ENCODE results near the gene RHBDD1.
A peak's percentile ranks its signal among the peaks of the same experiment; 100 is the strongest.

The RHBDD1 gene

GRCh38 chr2:226794196-226794661 is 41.6 kb upstream of the RHBDD1 start:
- H3K4me1 ChIP-seq (ENCODE audit: control insufficient read depth, insufficient read depth, low read length): peaks cover 12% of the 10 kb centered on the region
- no peak overlapping the region for H3K27ac ChIP-seq (ENCODE audit: insufficient read depth, low read depth, low read length, poor library complexity, severe bottlenecking)
- no peaks in the 10 kb centered on the region for H3K27me3 ChIP-seq (ENCODE audit: control insufficient read depth, insufficient read depth, low read length, poor library complexity, severe bottlenecking)
- H3K9me3 ChIP-seq (ENCODE audit: control insufficient read depth, low read length): no peaks in the 10 kb centered on the region
- peaks cover 14% of the 10 kb centered on the region for H3K36me3 ChIP-seq (ENCODE audit: control insufficient read depth, insufficient read depth, low read length)
- H3K4me3 ChIP-seq (ENCODE audit: insufficient read depth, low read depth, low read length): peak overlapping the region; percentile 15
- WGBS, 2 experiments: 91% methylated on average over 4 of the region's 4 CpGs; no CpG with 5 or more reads in 1 of the 2 experiments

- no peaks in the 10 kb centered on the region for H3K9me3 ChIP-seq (ENCODE audit: control insufficient read depth, low read length)
Observed at GRCh38 chr2:226794751-226795171, 41.1 kb upstream of the RHBDD1 start.

GRCh38 chr2:226795281-226796011 is 40.4 kb upstream of the RHBDD1 start:
- H3K27ac ChIP-seq (ENCODE audit: insufficient read depth, low read depth, low read length, poor library complexity, severe bottlenecking): no peak overlapping the region
- peak overlapping the region; percentile 15 for H3K4me3 ChIP-seq (ENCODE audit: insufficient read depth, low read depth, low read length)
- no peaks in the 10 kb centered on the region for H3K27me3 ChIP-seq (ENCODE audit: control insufficient read depth, insufficient read depth, low read length, poor library complexity, severe bottlenecking)
- H3K9me3 ChIP-seq (ENCODE audit: control insufficient read depth, low read length): no peaks in the 10 kb centered on the region
- 89 to 90% methylated on average over 26 of the region's 26 CpGs for WGBS, 2 experiments
- peaks cover 16% of the 10 kb centered on the region for H3K4me1 ChIP-seq (ENCODE audit: control insufficient read depth, insufficient read depth, low read length)
- H3K36me3 ChIP-seq (ENCODE audit: control insufficient read depth, insufficient read depth, low read length): peaks cover 14% of the 10 kb centered on the region

More at GRCh38 chr2:226794751-226795171, 41.1 kb upstream of the RHBDD1 start:
- no peak overlapping the region for H3K27ac ChIP-seq (ENCODE audit: insufficient read depth, low read depth, low read length, poor library complexity, severe bottlenecking)
- peak overlapping the region; percentile 15 for H3K4me3 ChIP-seq (ENCODE audit: insufficient read depth, low read depth, low read length)
- H3K36me3 ChIP-seq (ENCODE audit: control insufficient read depth, insufficient read depth, low read length): peaks cover 14% of the 10 kb centered on the region
- H3K27me3 ChIP-seq (ENCODE audit: control insufficient read depth, insufficient read depth, low read length, poor library complexity, severe bottlenecking): no peaks in the 10 kb centered on the region
- 43 to 44% methylated on average over 9 of the region's 9 CpGs for WGBS, 2 experiments
- peaks cover 12% of the 10 kb centered on the region for H3K4me1 ChIP-seq (ENCODE audit: control insufficient read depth, insufficient read depth, low read length)

GRCh38 chr2:226796012-226796839 is 39.6 kb upstream of the RHBDD1 start:
- no peak overlapping the region for H3K27ac ChIP-seq (ENCODE audit: insufficient read depth, low read depth, low read length, poor library complexity, severe bottlenecking)

GRCh38 chr2:226796840-226797288 is 39.0 kb upstream of the RHBDD1 start:
- no peaks in the 10 kb centered on the region for H3K27me3 ChIP-seq (ENCODE audit: control insufficient read depth, insufficient read depth, low read length, poor library complexity, severe bottlenecking)
- peaks cover 14% of the 10 kb centered on the region for H3K36me3 ChIP-seq (ENCODE audit: control insufficient read depth, insufficient read depth, low read length)
- no peak overlapping the region for H3K4me3 ChIP-seq (ENCODE audit: insufficient read depth, low read depth, low read length)
- WGBS, 2 experiments: 91 to 95% methylated on average over 17 of the region's 17 CpGs
- H3K4me1 ChIP-seq (ENCODE audit: control insufficient read depth, insufficient read depth, low read length): peaks cover 19% of the 10 kb centered on the region
- H3K27ac ChIP-seq (ENCODE audit: insufficient read depth, low read depth, low read length, poor library complexity, severe bottlenecking): no peak overlapping the region
- no peaks in the 10 kb centered on the region for H3K9me3 ChIP-seq (ENCODE audit: control insufficient read depth, low read length)

More at GRCh38 chr2:226796012-226796839, 39.6 kb upstream of the RHBDD1 start:
- H3K4me1 ChIP-seq (ENCODE audit: control insufficient read depth, insufficient read depth, low read length): peaks cover 19% of the 10 kb centered on the region
- no peak overlapping the region for H3K4me3 ChIP-seq (ENCODE audit: insufficient read depth, low read depth, low read length)
- H3K9me3 ChIP-seq (ENCODE audit: control insufficient read depth, low read length): no peaks in the 10 kb centered on the region
- peaks cover 14% of the 10 kb centered on the region for H3K36me3 ChIP-seq (ENCODE audit: control insufficient read depth, insufficient read depth, low read length)
- H3K27me3 ChIP-seq (ENCODE audit: control insufficient read depth, insufficient read depth, low read length, poor library complexity, severe bottlenecking): no peaks in the 10 kb centered on the region
- 95 to 96% methylated on average over 25 of the region's 25 CpGs for WGBS, 2 experiments

- Histone ChIP-seq H3K36me3 (ENCODE audit: control insufficient read depth, insufficient read depth, low read length) (peaks cover 14% of the 10 kb centered on the region), H3K4me3 (ENCODE audit: insufficient read depth, low read depth, low read length) (peak overlapping the region; percentile 92), H3K27ac (ENCODE audit: insufficient read depth, low read depth, low read length, poor library complexity, severe bottlenecking) (no peak overlapping the region), H3K4me1 (ENCODE audit: control insufficient read depth, insufficient read depth, low read length) (peaks cover 19% of the 10 kb centered on the region), H3K27me3 (ENCODE audit: control insufficient read depth, insufficient read depth, low read length, poor library complexity, severe bottlenecking) (no peaks in the 10 kb centered on the region), H3K9me3 (ENCODE audit: control insufficient read depth, low read length) (no peaks in the 10 kb centered on the region)
- WGBS, 2 experiments: 96 to 97% methylated on average over 50 of the region's 50 CpGs
Observed at GRCh38 chr2:226797289-226797988, 38.4 kb upstream of the RHBDD1 start.

- H3K27ac ChIP-seq (ENCODE audit: insufficient read depth, low read depth, low read length, poor library complexity, severe bottlenecking): no peak overlapping the region
- WGBS, 2 experiments: 73 to 76% methylated on average over 23 of the region's 23 CpGs
Observed at GRCh38 chr2:226797989-226798421, 37.8 kb upstream of the RHBDD1 start.

GRCh38 chr2:226798422-226799210 is 37.2 kb upstream of the RHBDD1 start:
- Histone ChIP-seq H3K4me3 (ENCODE audit: insufficient read depth, low read depth, low read length) (peak overlapping the region; percentile 92), H3K27ac (ENCODE audit: insufficient read depth, low read depth, low read length, poor library complexity, severe bottlenecking) (no peak overlapping the region), H3K27me3 (ENCODE audit: control insufficient read depth, insufficient read depth, low read length, poor library complexity, severe bottlenecking) (no peaks in the 10 kb centered on the region), H3K4me1 (ENCODE audit: control insufficient read depth, insufficient read depth, low read length) (peaks cover 19% of the 10 kb centered on the region), H3K9me3 (ENCODE audit: control insufficient read depth, low read length) (no peaks in the 10 kb centered on the region), H3K36me3 (ENCODE audit: control insufficient read depth, insufficient read depth, low read length) (peaks cover 14% of the 10 kb centered on the region)
- WGBS, 2 experiments: 2 to 3% methylated on average over 80 of the region's 80 CpGs

More at GRCh38 chr2:226797989-226798421, 37.8 kb upstream of the RHBDD1 start:
- H3K9me3 ChIP-seq (ENCODE audit: control insufficient read depth, low read length): no peaks in the 10 kb centered on the region
- H3K4me1 ChIP-seq (ENCODE audit: control insufficient read depth, insufficient read depth, low read length): peaks cover 19% of the 10 kb centered on the region
- H3K27me3 ChIP-seq (ENCODE audit: control insufficient read depth, insufficient read depth, low read length, poor library complexity, severe bottlenecking): no peaks in the 10 kb centered on the region
- peak overlapping the region; percentile 92 for H3K4me3 ChIP-seq (ENCODE audit: insufficient read depth, low read depth, low read length)
- peaks cover 14% of the 10 kb centered on the region for H3K36me3 ChIP-seq (ENCODE audit: control insufficient read depth, insufficient read depth, low read length)

- Histone ChIP-seq H3K36me3 (ENCODE audit: control insufficient read depth, insufficient read depth, low read length) (peaks cover 14% of the 10 kb centered on the region), H3K27me3 (ENCODE audit: control insufficient read depth, insufficient read depth, low read length, poor library complexity, severe bottlenecking) (no peaks in the 10 kb centered on the region), H3K4me3 (ENCODE audit: insufficient read depth, low read depth, low read length) (peak within 1 kb of the TSS; percentile 92), H3K9me3 (ENCODE audit: control insufficient read depth, low read length) (no peaks in the 10 kb centered on the region), H3K4me1 (ENCODE audit: control insufficient read depth, insufficient read depth, low read length) (peaks cover 15% of the 10 kb centered on the region), H3K27ac (ENCODE audit: insufficient read depth, low read depth, low read length, poor library complexity, severe bottlenecking) (peak within 1 kb of the TSS; percentile 83)
- 0 to 1% methylated on average over 82 of the region's 82 CpGs for WGBS, 2 experiments
Observed at GRCh38 chr2:226799211-226799975, 36.5 kb upstream of the RHBDD1 start, which contains the start of gene IRS1. Gene IRS1 (minus strand): TSS chr2:226799820. CDS start chr2:226798738, 1,082 bp downstream.
